GM18499 (cell line): ENCODE data around the gene MPPED2.

ENCODE experiments used
- ATAC-seq: cut with Tn5 transposase; IDR thresholded peaks from one replicate; pipeline ENCODE4 v1.9.1; 2021; ENCODE audit warnings: moderate number of reproducible peaks; ENCODE audit not compliant: insufficient read depth, unreplicated experiment

The MPPED2 gene

DNA sequence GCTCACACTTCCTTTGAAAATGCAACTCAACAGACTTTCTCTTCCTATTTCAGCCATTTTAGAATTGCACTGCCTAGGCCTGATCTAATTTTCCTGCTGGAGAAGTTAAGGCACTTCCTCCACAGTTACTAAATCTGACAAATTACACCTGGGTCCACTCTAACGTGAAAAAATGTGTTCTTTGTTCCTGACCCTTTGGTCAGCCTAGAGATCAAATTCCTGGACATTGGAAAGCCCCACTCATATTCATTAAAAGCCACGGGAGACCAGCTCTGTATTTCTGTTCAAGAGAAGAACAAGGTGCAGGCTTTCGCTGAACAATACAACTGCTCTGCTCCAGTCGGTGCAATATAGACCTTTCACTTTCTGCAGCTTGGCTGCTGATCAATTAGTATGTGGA, 96.6 kb downstream of the MPPED2 start:
- ATAC-seq: no peak

DNA sequence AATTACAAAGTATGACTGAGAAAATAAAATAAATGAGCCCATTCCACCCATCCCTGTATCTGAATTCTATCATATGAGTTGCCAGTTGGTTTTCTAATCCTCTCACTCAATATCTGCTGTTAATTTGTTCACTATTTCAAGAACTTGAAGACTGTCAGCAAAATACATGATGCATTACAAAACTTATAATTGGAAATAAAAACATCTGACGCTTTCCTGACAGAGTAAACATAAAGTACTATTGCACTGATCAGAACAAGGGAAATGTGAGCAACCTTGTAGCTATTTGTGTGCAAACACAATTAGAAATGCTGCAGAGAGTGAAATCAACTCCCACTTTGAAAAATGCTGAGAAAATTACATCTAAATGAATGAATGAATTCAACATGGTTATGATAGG, 97.1 kb downstream of the MPPED2 start:
- ATAC-seq: no peak

DNA sequence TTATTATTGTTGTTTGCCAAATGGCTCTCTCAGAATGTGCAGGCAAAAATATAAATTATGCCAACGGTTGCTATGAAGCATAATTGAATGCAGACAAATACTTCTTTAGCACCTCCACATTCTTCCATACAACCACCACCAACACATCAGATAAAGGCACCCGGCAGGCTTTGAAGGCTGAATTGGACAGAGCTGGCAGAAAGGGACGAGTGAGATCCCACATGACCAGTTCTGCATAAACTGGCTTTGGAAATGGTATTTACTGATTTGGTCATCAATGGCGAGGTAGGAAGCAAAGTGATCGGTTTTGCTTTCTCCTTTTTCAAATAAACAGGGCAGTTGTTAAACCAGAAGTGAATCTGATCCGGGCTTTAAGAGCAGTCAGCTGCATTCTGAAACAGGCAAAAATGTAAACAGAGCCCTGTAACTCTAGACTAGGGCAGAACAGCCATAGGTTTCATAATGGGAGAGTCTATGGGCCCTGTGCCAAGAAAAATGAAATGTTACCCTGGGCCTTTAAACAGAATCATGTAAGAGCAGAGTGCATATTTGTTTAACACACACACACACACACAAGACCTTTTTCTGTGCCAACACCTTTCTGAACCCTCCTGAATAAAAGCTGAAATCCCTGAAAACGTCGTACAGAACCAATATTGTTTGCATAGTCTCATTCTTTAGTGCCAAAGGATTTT, 97.7 kb downstream of the MPPED2 start:
- ATAC-seq: no peak

DNA sequence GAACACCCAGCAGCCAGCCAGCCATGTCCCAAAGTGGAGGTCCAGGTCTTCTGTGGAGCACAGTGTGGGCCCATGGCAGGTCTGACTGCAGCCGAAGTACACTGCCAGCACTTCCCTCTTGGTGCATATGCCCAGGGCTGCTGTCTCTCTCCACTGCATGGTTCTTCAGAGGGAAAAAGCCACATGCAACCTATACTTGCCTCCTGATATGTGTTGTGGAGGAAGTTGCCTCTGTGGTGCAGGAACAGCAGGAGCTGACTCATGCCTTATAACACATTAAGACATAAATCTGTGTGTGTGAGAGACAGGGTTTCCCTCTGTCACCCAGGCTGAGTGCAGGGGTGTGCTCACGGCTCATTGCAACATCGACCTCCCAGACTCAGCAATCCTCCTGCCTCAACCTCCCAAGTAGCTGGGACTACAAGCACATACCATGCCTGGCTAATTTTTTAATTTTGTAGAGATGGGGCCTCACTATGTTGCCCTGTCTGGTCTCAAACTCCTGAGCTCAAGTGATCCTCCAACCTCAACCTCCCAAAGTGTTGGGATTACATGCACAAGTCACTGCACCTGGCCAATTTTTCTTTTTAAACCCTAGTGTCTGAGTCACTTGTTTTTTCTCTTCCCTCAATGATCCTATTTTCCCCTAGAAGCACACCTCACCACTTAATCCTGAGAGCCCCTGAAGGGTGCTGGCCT, 98.8 kb downstream of the MPPED2 start:
- no peak for ATAC-seq

DNA sequence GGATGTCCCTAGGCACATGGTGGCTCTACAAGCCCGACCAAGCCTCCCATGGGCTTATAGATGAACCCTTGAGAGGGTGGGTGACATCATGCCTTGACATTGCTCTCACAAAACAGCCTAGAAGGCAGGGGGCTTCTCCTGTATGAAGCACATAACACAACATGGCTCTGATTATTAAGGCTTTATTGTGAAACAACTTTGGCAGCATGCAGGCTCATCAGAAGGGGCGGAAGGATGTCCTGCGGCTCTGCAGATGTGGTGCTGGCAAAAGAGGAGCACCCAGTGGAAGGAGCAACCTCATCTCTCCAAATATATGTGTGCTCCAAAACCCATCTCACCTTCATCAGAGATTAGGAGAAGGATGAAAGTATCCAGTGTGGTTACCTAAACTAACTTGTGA, 100.4 kb downstream of the MPPED2 start:
- no peak for ATAC-seq

DNA sequence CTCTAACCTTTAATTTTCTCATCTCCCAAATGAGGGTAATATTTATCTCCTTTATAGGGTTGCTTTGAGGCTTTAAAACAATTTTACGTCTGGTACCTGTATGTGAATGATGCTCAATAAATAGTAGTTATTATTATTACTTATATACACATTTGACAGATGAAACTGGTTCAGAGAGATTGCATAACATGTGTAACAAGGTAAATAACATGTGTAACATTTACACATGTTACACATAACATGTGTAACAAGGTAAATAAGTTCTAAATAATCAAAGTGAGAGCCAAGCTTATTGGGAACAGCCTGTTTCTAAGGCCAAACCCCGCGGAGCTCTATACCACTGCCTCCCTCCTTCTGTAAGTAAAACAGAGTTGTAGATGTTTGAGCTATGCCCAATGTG, 100.9 kb downstream of the MPPED2 start:
- no peak for ATAC-seq

DNA sequence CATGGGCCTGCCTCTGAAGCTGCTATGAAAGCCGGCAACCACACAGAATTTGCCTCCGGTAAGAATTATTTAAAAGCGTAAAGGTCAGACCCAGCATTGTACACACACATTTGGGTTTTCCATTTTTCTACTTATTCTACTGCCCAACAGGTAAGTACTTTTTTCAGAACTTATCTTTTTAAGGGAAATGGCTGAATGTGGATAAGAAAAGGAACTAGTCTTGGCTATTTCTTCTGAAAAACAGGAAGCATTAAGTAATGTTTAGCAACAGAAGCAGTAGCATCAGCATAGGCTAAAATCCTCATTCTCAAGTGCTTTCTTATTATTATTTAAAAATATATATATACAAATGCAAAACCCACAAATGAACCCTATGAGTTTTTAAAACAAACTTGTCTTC, 103.1 kb downstream of the MPPED2 start:
- no peak for ATAC-seq

DNA sequence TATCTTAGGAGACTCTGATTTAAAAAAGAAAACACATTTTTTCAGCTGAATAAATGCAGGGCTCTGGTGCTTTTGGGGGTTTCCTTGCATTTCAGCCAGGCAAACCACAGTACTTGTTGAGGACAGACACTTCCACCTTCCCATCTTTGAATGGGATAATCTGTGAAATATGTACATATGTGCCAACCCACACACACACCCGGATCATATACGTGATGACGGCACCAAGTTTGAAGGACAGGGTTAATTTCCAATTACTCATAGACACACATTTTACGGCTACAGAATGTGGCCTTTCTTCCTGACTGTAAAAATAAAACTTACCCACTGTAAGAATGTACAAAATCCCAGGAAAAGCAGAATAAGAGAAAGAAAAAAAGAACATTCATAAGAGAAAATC, 104.4 kb downstream of the MPPED2 start:
- ATAC-seq: no peak

DNA sequence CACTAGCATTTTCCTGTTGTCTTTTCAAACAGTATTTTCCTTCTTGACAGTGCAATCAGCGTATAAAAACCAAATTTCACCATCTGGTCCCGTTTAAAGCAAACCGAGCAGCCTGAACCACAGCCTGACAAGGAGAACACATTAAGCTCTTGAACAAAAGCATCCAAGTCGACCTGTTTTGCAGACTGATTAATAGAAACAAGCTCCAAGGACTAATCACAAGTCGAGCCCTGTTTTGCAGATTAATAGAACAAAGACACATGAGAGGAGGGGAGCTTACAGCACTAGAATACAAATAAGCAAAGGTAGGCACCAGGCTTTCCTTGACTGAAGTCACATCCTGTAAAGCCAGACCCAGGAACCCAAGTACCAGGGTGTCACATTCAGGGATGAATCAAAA, 104.8 kb downstream of the MPPED2 start:
- no peak for ATAC-seq

DNA sequence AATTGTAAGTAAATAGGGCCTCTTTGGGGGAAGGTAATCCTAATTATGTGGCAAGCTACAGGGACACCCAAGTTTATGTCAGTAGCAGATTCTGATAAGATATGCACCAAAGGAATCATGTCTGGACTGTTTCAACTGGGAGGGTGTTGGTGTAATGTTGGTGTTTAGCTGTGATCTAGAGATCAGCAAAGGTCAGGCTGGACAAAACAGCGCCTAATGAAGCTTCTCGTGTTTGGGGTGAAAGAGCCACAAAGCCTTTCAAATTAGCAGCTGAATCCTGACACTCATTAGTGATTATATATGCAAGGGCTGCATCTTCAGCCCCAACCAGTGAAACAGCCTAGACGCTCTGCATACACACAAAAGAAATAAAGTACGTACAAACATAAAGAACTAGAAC, 106.3 kb downstream of the MPPED2 start:
- no peak for ATAC-seq

DNA sequence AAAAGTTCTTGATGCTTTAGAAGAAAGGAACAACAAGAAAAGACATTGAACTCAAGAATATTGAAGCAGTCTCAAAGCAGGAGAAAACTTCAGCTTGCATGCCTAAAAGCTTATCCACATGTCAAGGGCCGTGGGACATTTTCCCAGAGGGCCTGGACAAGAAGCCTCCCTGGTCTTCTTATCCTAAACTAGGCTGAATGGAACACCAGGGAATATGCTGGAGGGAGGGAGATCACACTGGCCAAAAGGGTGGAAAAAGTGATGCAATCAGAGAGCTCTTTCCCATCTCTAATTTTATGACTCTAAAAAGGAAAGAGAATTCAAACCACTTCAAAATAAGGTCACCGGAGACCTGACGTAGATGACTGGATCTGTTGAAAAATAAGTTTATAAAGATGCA, 107.2 kb downstream of the MPPED2 start:
- no peak for ATAC-seq

DNA sequence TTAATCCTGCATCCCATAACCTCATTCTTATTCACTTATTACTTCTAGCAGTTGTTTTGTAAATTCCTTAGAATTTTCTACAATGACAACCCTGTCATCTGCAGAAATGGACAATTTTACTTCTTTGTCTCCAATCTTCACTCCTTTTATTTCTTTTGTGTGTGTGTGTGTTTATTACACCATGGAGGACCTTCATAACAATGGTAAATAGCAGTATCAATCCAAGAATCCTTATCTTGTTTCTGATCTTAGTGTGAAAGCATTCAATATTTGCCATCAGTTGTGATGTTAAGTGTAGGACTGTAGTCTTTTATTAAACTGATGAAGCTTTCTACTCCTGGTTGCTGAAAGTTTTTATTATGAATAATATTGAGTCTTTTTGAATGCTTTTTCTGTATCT, 109.1 kb downstream of the MPPED2 start:
- no peak for ATAC-seq

DNA sequence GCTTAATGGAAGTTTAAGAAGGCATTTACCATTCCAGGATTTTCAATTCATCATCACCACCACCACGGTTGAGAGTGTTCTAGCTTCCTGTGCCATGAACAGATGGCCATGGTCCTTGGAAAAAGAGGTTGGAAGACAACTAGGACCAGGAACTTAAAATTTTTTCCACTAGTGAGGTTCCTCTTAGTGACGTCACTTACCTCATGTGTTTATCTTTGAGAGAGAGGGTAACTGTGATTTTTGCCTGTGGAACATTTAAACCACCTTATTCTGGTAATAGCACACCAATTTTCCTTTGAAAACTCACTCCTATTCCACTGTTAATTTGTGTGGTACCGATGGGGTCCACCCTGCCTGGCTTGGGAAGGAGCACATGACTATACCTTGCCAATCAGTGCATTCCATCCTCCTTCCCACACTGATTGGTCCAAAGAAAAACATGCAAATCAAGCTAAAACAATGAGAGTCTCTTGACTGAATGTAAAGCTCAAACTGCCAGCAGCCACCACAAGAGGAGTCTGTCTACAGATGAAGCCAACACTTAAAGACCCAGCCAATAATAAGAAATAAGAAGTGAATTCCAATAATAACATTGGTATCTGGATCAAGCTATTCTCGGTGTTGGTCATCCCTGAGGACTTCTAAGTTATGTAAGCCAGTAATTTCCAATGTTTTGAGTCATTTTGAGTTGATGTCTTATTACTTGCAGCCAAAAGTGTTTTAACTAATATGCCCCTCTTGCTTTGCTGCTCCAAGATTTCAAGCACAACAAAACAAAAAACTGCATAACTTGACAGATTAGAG, 111.8 kb downstream of the MPPED2 start:
- no peak for ATAC-seq

DNA sequence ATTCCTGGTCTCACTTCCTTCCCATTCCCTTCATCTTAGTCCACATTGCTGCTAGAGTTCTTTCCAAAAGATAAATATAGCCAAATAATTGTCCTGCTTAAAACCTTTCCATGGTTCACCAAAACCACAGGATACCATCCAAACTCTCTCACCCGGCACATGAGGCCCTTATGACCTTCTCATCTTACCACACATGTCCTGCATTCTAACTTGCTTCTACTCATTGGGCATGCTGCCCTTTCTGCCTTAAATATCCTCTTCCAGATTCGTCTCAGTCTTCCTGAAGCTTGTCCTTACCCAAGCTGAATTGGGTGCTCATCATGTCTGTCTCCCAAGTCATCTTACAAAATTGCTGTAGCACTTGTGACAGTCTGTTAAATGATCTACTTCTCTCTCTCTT, 114.9 kb downstream of the MPPED2 start:
- no peak for ATAC-seq

DNA sequence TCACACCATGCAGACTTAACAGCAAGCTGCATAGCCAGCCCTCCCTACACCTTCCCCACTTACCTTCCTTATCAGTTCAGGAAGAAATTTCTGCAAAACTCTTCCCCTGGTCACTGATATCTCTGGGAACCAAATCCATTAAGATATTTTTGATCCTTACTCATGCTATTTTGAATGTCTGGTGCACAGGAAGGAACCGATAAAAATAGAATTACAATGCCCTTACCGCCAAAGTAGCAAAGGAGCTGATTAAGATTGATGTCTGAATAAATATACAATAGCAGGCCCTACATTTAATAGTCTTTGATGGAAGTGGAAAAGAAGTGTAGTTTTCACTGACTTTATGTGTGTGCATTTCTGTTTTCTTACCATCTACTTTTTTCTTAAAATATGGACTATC, 117.3 kb downstream of the MPPED2 start:
- no peak for ATAC-seq

DNA sequence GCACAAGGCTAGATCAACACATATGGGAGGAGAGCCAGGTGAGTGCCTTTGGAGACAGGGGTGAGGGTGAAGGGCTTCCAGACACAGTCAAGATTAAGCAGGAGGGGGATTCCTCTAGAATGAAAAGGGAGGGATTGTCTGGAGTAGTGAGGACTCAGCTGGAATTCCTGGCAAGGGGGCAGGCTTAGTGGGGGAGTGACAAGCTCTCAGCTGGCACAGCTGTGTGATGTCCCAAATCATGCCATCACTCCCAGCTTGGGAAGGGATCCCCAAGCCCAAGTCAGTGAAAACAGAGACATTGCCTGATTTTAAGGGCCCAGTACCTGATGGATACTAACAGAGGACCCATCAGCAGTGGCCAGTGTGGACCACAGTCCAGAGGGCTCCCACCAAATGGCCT, 119.0 kb downstream of the MPPED2 start:
- ATAC-seq: no peak

DNA sequence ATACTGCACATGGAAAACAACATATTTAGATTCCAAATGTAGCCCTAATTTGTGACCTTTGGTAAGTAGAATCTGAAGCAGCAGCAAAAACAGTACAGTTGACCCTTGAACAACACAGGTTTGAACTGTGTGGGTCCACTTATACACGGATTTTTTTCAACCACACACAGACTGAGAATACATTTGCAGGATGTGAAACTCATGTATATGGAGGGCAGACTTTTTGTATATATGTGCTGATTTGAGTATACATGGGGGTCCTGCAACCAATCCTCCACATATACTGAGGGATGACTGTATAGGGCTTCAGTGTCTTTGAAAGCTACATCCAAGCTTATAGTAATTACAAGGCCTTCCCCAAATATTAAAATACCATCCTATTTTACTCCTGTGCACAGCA, 120.5 kb downstream of the MPPED2 start:
- ATAC-seq: no peak

DNA sequence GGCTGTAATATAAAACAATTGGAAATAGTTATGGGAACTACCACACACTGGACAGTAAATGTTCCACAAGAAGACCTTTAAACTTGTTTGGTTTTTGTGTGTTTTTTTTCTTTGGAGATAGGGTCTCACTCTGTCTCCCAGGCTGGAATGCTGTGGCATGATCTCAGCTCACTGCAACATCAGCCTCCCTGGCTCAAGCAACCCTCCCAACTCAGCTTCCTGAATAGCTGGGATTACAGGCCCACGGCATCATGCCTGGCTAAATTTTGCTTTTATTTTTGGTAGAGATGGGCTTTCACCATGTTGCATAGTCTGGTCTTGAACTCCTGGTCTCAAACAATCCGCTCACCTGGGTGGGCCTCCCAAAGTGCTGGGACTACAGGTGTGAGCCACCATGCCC, 121.0 kb downstream of the MPPED2 start:
- ATAC-seq: no peak

DNA sequence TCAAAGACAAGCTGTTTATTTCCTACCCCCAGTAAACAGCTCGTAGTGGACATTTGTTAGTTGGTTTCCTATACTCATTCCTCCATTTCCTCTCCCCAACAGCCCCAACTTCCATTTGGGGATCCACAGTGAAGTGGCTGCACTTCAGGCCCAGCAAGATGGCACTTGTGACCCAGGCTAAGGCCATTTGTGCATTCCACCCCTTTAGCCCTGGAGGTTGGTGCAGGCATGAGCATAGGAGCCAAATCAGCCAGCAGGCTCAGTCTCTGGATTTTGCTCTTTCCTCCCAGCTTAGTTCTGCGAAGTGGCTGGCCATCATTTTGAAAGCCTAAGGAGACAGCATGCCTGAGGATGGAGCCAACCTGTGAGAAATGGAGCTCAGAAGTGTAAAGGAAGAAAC, 122.9 kb downstream of the MPPED2 start:
- ATAC-seq: no peak

DNA sequence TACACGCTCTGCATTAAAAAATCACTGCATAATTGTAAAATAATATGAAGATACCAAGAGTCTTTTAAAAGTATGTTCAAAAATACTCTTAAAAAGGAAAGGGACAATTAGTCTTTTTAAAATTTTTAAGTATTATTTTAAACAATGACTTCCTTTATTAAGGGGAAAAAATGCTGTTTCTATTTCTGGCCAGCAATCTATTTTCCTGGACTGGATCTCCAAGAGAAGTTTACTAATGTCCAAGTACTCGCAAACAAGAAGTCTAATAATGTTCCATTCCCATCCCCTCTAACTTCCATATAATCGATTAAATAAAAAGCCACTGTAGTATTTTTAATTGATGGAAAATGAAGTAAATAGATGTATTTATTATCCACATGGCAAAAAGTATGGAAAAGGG, 123.7 kb downstream of the MPPED2 start:
- ATAC-seq: no peak

DNA sequence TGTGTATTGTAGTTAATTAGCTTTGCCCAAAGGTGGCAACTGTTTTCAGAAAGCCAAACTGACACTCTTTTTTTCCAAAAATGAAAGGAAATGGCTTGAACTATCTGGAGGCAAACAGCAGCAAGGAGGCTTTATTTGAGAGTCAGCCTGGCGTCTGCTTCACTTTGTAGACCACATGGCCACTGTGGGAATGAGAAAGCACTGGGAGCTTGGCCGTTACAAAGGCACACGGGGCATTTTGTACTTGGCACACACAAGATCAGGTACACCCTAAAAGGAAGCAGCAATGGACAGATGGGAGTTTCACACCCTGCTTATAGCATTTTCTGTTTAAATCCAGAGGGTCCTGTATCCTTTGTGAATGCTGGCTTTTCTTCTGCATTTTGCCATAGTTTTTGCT, 126.3 kb downstream of the MPPED2 start:
- no peak for ATAC-seq

DNA sequence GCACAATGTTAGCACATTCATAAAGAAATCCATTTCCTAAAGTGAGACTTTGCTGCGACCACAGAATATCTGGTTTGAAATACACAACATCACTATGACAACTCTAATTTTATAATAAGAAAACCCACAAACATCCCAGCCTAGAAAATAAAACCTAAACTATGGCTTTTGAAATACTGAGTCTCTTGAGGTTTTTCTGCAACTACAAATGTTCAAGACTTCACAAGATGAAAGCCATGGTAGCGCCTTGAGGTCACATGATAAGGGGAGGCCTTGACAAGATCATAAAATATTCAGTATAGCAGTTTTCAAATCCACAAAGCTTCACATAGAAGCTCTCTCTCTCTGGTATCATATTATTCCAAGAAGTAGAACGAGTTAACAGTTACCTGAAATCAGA, 126.8 kb downstream of the MPPED2 start:
- ATAC-seq: no peak
